ENCODE measurements around the gene DOCK2.

The DOCK2 gene

GRCh38 chr5:170126626-170127025 lies 489.6 kb downstream of the DOCK2 start:
- TF ChIP-seq TAF1 (IDR thresholded peaks at IDR 0.05; ENCODE audit: borderline replicate concordance, insufficient read depth, low read length) (no peak), REST (IDR thresholded peaks at IDR 0.05; ENCODE audit: insufficient read depth in 1 of 2, low read depth in 2 of 2, low read length in 2 of 2) (no peak), POLR2AphosphoS5 (IDR thresholded peaks at IDR 0.05; ENCODE audit: low read depth, low read length) (no peak), SIN3A (IDR thresholded peaks at IDR 0.05; ENCODE audit: borderline replicate concordance, insufficient read depth, low read length) (no peak), FOXP2 (optimal IDR thresholded peaks at IDR 0.05; ENCODE audit: borderline replicate concordance, extremely low read depth, extremely low read length, insufficient read depth) (no peak)

GRCh38 chr5:170131235-170131634 lies 494.2 kb downstream of the DOCK2 start:
- TF ChIP-seq SIN3A (IDR thresholded peaks at IDR 0.05; ENCODE audit: borderline replicate concordance, insufficient read depth, low read length), result no peak
- TF ChIP-seq REST (IDR thresholded peaks at IDR 0.05; ENCODE audit: insufficient read depth in 1 of 2, low read depth in 2 of 2, low read length in 2 of 2), result no peak
- TF ChIP-seq TAF1 (IDR thresholded peaks at IDR 0.05; ENCODE audit: borderline replicate concordance, insufficient read depth, low read length), result no peak
- TF ChIP-seq FOXP2 (optimal IDR thresholded peaks at IDR 0.05; ENCODE audit: borderline replicate concordance, extremely low read depth, extremely low read length, insufficient read depth), result no peak
- TF ChIP-seq POLR2AphosphoS5 (IDR thresholded peaks at IDR 0.05; ENCODE audit: low read depth, low read length), result no peak

GRCh38 chr5:170132269-170132975 lies 495.3 kb downstream of the DOCK2 start:
- TF ChIP-seq SIN3A (IDR thresholded peaks at IDR 0.05; ENCODE audit: borderline replicate concordance, insufficient read depth, low read length) (no peak), POLR2AphosphoS5 (IDR thresholded peaks at IDR 0.05; ENCODE audit: low read depth, low read length) (no peak), REST (IDR thresholded peaks at IDR 0.05; ENCODE audit: insufficient read depth in 1 of 2, low read depth in 2 of 2, low read length in 2 of 2) (no peak), TAF1 (IDR thresholded peaks at IDR 0.05; ENCODE audit: borderline replicate concordance, insufficient read depth, low read length) (no peak), FOXP2 (optimal IDR thresholded peaks at IDR 0.05; ENCODE audit: borderline replicate concordance, extremely low read depth, extremely low read length, insufficient read depth) (no peak)
